HepG2 (cell line): ENCODE measurements around the gene TSEN54. TPM values are rescaled to one million over a fixed set of nuclear protein-coding genes. Genes with fewer than 3 reads are reported as not detected.

Experiments used
- ARHGAP35 ChIP-seq: sonication (generic); formaldehyde crosslinking; IDR thresholded peaks from 2 replicates; pipeline ENCODE4 v1.9.0; 2022; ENCODE audit warnings: mild to moderate bottlenecking, inconsistent platforms, moderate library complexity, missing genetic modification reagents, borderline replicate concordance
- BORCS8-MEF2B ChIP-seq: sonication (generic); formaldehyde crosslinking; IDR thresholded peaks from 2 replicates; pipeline ENCODE4 v1.8.0; 2022; ENCODE audit warnings: mild to moderate bottlenecking, missing genetic modification reagents
- E2F5 ChIP-seq: sonication (generic); formaldehyde crosslinking; conservative IDR thresholded peaks from 2 replicates; pipeline ENCODE4 v1.4.0; 2020; ENCODE audit warnings: missing genetic modification reagents
- HMG20A ChIP-seq: IDR thresholded peaks from 2 replicates; pipeline ENCODE4 v1.6.1; 2016; ENCODE audit warnings: borderline replicate concordance
- PTBP1 ChIP-seq: fragments of 200-400 bp; formaldehyde crosslinking; IDR thresholded peaks from 2 replicates; pipeline ENCODE4 v1.6.1; 2018; ENCODE audit warnings: low read length, low read depth; ENCODE audit not compliant: poor library complexity, severe bottlenecking
- RCOR2 ChIP-seq: IDR thresholded peaks from 2 replicates; pipeline ENCODE4 v1.6.1; 2016; ENCODE audit warnings: missing biosample characterization, missing genetic modification reagents
- SAP130 ChIP-seq: IDR thresholded peaks from 2 replicates; pipeline ENCODE4 v1.6.1; 2016; ENCODE audit warnings: low read depth
- SP5 ChIP-seq: IDR thresholded peaks from 2 replicates; pipeline ENCODE4 v1.6.1; 2016; ENCODE audit warnings: low read depth, borderline replicate concordance
- TRIM24 ChIP-seq: sonication (generic); formaldehyde crosslinking; IDR thresholded peaks from 2 replicates; pipeline ENCODE4 v1.8.0; 2022; ENCODE audit warnings: mild to moderate bottlenecking, missing genetic modification reagents
- ZBTB1 ChIP-seq: sonication (generic); formaldehyde crosslinking; IDR thresholded peaks from 2 replicates; pipeline ENCODE4 v1.4.0; 2020; ENCODE audit warnings: missing genetic modification reagents, borderline replicate concordance
- ZKSCAN8 ChIP-seq: IDR thresholded peaks from 2 replicates; pipeline ENCODE4 v1.6.1; 2016; ENCODE audit warnings: borderline replicate concordance, missing genetic modification reagents, missing compliant biosample characterization
- ZNF234 ChIP-seq: sonication (generic); formaldehyde crosslinking; conservative IDR thresholded peaks from 2 replicates; pipeline ENCODE4 v1.5.1; 2020; ENCODE audit warnings: mild to moderate bottlenecking, missing genetic modification reagents
- ZNF326 ChIP-seq: sonication (generic); formaldehyde crosslinking; IDR thresholded peaks from 2 replicates; pipeline ENCODE4 v1.4.0; 2020; ENCODE audit warnings: missing genetic modification reagents, borderline replicate concordance
- ZNF33B ChIP-seq: sonication (generic); formaldehyde crosslinking; IDR thresholded peaks from 2 replicates; pipeline ENCODE4 v1.5.1; 2020; ENCODE audit warnings: mild to moderate bottlenecking, missing genetic modification reagents
- ZNF354B ChIP-seq: sonication (generic); formaldehyde crosslinking; IDR thresholded peaks from 2 replicates; pipeline ENCODE4 v1.8.0; 2022; ENCODE audit warnings: mild to moderate bottlenecking, missing genetic modification reagents
- ZNF407 ChIP-seq: sonication (generic); formaldehyde crosslinking; IDR thresholded peaks from one replicate; pipeline ENCODE4 v1.5.1; 2020; ENCODE audit warnings: mild to moderate bottlenecking, missing genetic modification reagents; ENCODE audit errors: not compliant biosample characterization
- ZNF674 ChIP-seq: sonication (generic); formaldehyde crosslinking; IDR thresholded peaks from 2 replicates; pipeline ENCODE4 v1.5.0; 2020; ENCODE audit warnings: low read depth, mild to moderate bottlenecking, missing genetic modification reagents
- ZNF776 ChIP-seq: sonication (generic); formaldehyde crosslinking; IDR thresholded peaks from 2 replicates; pipeline ENCODE4 v1.4.0; 2020; ENCODE audit warnings: mild to moderate bottlenecking, missing genetic modification reagents
- ZNF800 ChIP-seq: sonication (generic); formaldehyde crosslinking; IDR thresholded peaks from 2 replicates; pipeline ENCODE4 v1.4.0; 2020; ENCODE audit warnings: missing genetic modification reagents
- polyA plus RNA-seq, 8 experiments: library from polyadenylated mRNA; depleted of rRNA in 3 of 8; stranded (reverse) in 7 of 8; unstranded in 1 of 8; fragments of >200 nt; fragmentation: Illumina TruSeq in 4 of 8; extraction: Trizol in 4 of 8; gene quantifications; 2 replicates each; pipeline versions ENCODE4 v1.2.1 to v1.2.3, GENCODE V29; 2011 to 2016; ENCODE audit warnings: low read depth in 4 of 8, missing spikeins in 1 of 8, mixed read lengths in 1 of 8; ENCODE audit not compliant: insufficient read depth in 1 of 8
- total RNA-seq, 5 experiments: library from RNA; depleted of rRNA; stranded (reverse); fragments of >200 nt; fragmentation: Illumina TruSeq; extraction: Trizol; gene quantifications; 2 replicates each; pipeline ENCODE4 v1.2.3, GENCODE V29; 2016; ENCODE audit warnings: low read depth in 1 of 5

The TSEN54 gene
- total and polyA plus RNA-seq, 2 of the 13 experiments (the other 11 are each of a cell fraction or from before 2014, with no cell fraction given): 62.9 to 63.3 TPM

GRCh38 chr17:75525806-75526554 lies 9.7 kb downstream of the TSEN54 start (continued):
- TF ChIP-seq TRIM24 (CRISPR knock-in tag) (no peak), PTBP1 (no peak), ZNF354B (CRISPR knock-in tag) (0 out of 2 replicates have a peak, but pooled peaks have one; percentile 46), HMG20A (CRISPR knock-in tag) (no peak), E2F5 (CRISPR knock-in tag) (no peak), ZNF407 (CRISPR knock-in tag) (peak; percentile 85), RCOR2 (CRISPR knock-in tag) (no peak), ZBTB1 (CRISPR knock-in tag) (no peak), ARHGAP35 (no peak), ZNF33B (CRISPR knock-in tag) (no peak; the same call in 1 of the 2 replicates), ZKSCAN8 (CRISPR knock-in tag) (no peak), ZNF800 (CRISPR knock-in tag) (peak; percentile 54; the same call in 1 of the 2 replicates), ZNF776 (CRISPR knock-in tag) (no peak; the same call in 1 of the 2 replicates), BORCS8-MEF2B (CRISPR knock-in tag) (peak; percentile 51), ZNF326 (CRISPR knock-in tag) (no peak), SP5 (no peak), SAP130 (CRISPR knock-in tag) (peak; percentile 87), ZNF674 (no peak), ZNF234 (CRISPR knock-in tag) (0 out of 2 replicates have a peak, but pooled peaks have one; percentile 43)
